ENCODE measurements around the gene SCAF4.
"Not testable (repeated sequence)": the region's sequence is repeated elsewhere in the genome, so short reads cannot be mapped to it uniquely, and the experiment has no call there.

The SCAF4 gene

GRCh38 chr21:31671931-31672330, 60.0 kb downstream of the SCAF4 start:
- no peak for TF ChIP-seq JUND (IDR thresholded peaks at IDR 0.05; ENCODE audit: low read depth)
- in situ Hi-C loops (cut with HindIII; ENCODE audit: low pct_unique_long_range_greater_than_20kb, low sequenced_read_pairs): no loop called here
- no peak for DNase-seq (ENCODE audit: low read depth in 1 of 2, low spot score in 1 of 2)

- DNase-seq (ENCODE audit: low read depth in 1 of 2, low spot score in 1 of 2): no peak
- in situ Hi-C loops (cut with HindIII; ENCODE audit: low pct_unique_long_range_greater_than_20kb, low sequenced_read_pairs): no loop called here
- no peak for TF ChIP-seq JUND (IDR thresholded peaks at IDR 0.05; ENCODE audit: low read depth)
Measured at GRCh38 chr21:31671146-31671716, 60.7 kb downstream of the SCAF4 start.

GRCh38 chr21:31670070-31670469, 61.8 kb downstream of the SCAF4 start:
- no peak for DNase-seq (ENCODE audit: low read depth in 1 of 2, low spot score in 1 of 2)
- in situ Hi-C loops (cut with HindIII; ENCODE audit: low pct_unique_long_range_greater_than_20kb, low sequenced_read_pairs): no loop called here

GRCh38 chr21:31668651-31669491, 63.0 kb downstream of the SCAF4 start:
- no peak for TF ChIP-seq JUND (IDR thresholded peaks at IDR 0.05; ENCODE audit: low read depth)
- DNase-seq (ENCODE audit: low read depth in 1 of 2, low spot score in 1 of 2): no peak
- in situ Hi-C loops (cut with HindIII; ENCODE audit: low pct_unique_long_range_greater_than_20kb, low sequenced_read_pairs): no loop called here

More at GRCh38 chr21:31670070-31670469, 61.8 kb downstream of the SCAF4 start:
- no peak for TF ChIP-seq JUND (IDR thresholded peaks at IDR 0.05; ENCODE audit: low read depth)

- in situ Hi-C loops (cut with HindIII; ENCODE audit: low pct_unique_long_range_greater_than_20kb, low sequenced_read_pairs): no loop called here
- TF ChIP-seq JUND (IDR thresholded peaks at IDR 0.05; ENCODE audit: low read depth): no peak
- peak in 1 of 2 experiments; percentile 19 for DNase-seq (ENCODE audit: low read depth in 1 of 2, low spot score in 1 of 2)
Measured at GRCh38 chr21:31667639-31668038, 64.3 kb downstream of the SCAF4 start.

GRCh38 chr21:31667132-31667531, 64.8 kb downstream of the SCAF4 start:
- TF ChIP-seq JUND (IDR thresholded peaks at IDR 0.05; ENCODE audit: low read depth): no peak
- DNase-seq (ENCODE audit: low read depth in 1 of 2, low spot score in 1 of 2): no peak
- in situ Hi-C loops (cut with HindIII; ENCODE audit: low pct_unique_long_range_greater_than_20kb, low sequenced_read_pairs): no loop called here

- in situ Hi-C loops (cut with HindIII; ENCODE audit: low pct_unique_long_range_greater_than_20kb, low sequenced_read_pairs): no loop called here
- no peak for DNase-seq (ENCODE audit: low read depth in 1 of 2, low spot score in 1 of 2)
- no peak for TF ChIP-seq JUND (IDR thresholded peaks at IDR 0.05; ENCODE audit: low read depth)
Measured at GRCh38 chr21:31666445-31667010, 65.4 kb downstream of the SCAF4 start.

- in situ Hi-C loops (cut with HindIII; ENCODE audit: low pct_unique_long_range_greater_than_20kb, low sequenced_read_pairs); DNase-seq (ENCODE audit: low read depth in 1 of 2, low spot score in 1 of 2): not testable (repeated sequence)
Measured at GRCh38 chr21:31665869-31666268, 66.0 kb downstream of the SCAF4 start.

- DNase-seq (ENCODE audit: low read depth in 1 of 2, low spot score in 1 of 2): no peak
- in situ Hi-C loops (cut with HindIII; ENCODE audit: low pct_unique_long_range_greater_than_20kb, low sequenced_read_pairs): no loop called here
- TF ChIP-seq JUND (IDR thresholded peaks at IDR 0.05; ENCODE audit: low read depth): no peak
Measured at GRCh38 chr21:31665397-31665796, 66.5 kb downstream of the SCAF4 start.

GRCh38 chr21:31663584-31664249, 68.2 kb downstream of the SCAF4 start:
- peak in 1 of 2 experiments; percentile 61 for DNase-seq (ENCODE audit: low read depth in 1 of 2, low spot score in 1 of 2)
- no peak for TF ChIP-seq JUND (IDR thresholded peaks at IDR 0.05; ENCODE audit: low read depth)
- in situ Hi-C loops (cut with HindIII; ENCODE audit: low pct_unique_long_range_greater_than_20kb, low sequenced_read_pairs): no loop called here

- in situ Hi-C loops (cut with HindIII; ENCODE audit: low pct_unique_long_range_greater_than_20kb, low sequenced_read_pairs): no loop called here
- no peak for DNase-seq (ENCODE audit: low read depth in 1 of 2, low spot score in 1 of 2)
- TF ChIP-seq JUND (IDR thresholded peaks at IDR 0.05; ENCODE audit: low read depth): no peak
Measured at GRCh38 chr21:31660591-31660990, 71.3 kb downstream of the SCAF4 start.

- in situ Hi-C loops (cut with HindIII; ENCODE audit: low pct_unique_long_range_greater_than_20kb, low sequenced_read_pairs): no loop called here
- TF ChIP-seq JUND (IDR thresholded peaks at IDR 0.05; ENCODE audit: low read depth): no peak
- DNase-seq (ENCODE audit: low read depth in 1 of 2, low spot score in 1 of 2): peak; percentile 31 to 39
Measured at GRCh38 chr21:31660259-31660565, 71.7 kb downstream of the SCAF4 start.

All from T47D (cell line).